ENCODE data around the gene PRDM16.

Gene PRDM16

DNA sequence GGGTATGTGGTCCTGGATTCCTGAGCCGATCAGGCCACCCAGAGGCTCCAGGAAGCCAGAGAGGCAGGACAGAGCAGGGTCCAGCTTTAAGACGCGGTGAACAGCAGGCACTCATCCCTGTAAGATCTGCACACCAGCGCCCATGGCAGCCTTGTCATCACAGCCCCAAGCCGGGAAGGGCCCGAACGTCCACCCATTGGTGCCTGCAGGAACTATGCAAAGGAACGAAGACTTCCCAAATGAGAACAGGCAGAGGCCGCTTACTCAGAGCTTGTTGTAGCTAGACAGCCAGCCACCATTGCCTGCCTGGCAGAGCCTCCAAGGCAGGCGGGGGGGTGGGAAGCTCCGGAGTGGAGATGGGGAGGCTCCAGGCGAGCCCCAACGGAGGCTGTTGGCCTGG is 373.3 kb downstream of the PRDM16 start:
- H3K27me3 ChIP-seq (ENCODE audit: control insufficient read depth, insufficient read depth, low read length): no peaks in the 10 kb centered on the region
- no peak overlapping the region for H3K4me3 ChIP-seq (ENCODE audit: low read depth, low read length)
- no peak overlapping the region for H3K27ac ChIP-seq (ENCODE audit: low read depth, low read length)
- no peak overlapping the region for H3K9ac ChIP-seq (ENCODE audit: low read depth, low read length)
- no peaks in the 10 kb centered on the region for H3K9me3 ChIP-seq (ENCODE audit: control insufficient read depth, insufficient read depth, low read length)
- no peaks in the 10 kb centered on the region for H3K36me3 ChIP-seq (ENCODE audit: control insufficient read depth, insufficient read depth, low read length)
- H3K4me1 ChIP-seq (ENCODE audit: control insufficient read depth, insufficient read depth, low read length): no peaks in the 10 kb centered on the region

DNA sequence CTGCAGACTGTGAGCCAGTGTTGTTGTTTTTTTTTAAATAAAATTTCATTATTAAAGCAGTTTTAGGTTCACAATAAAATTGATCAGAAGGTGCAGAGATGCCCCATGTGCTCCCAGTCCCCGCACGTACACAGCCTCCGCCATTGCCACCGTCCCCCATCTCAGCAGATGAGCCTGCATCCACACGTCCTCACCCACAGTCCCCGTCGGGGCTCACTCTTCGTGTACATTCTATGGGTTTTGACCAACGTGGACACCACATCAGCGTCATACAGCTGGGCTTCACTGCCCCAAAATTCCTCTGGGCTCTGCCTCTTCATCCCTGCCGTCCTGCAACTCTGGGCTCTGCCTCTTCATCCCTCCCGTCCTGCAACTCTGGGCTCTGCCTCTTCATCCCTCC is 373.9 kb downstream of the PRDM16 start:
- no peaks in the 10 kb centered on the region for H3K36me3 ChIP-seq (ENCODE audit: control insufficient read depth, insufficient read depth, low read length)
- H3K27ac ChIP-seq (ENCODE audit: low read depth, low read length): no peak overlapping the region
- no peaks in the 10 kb centered on the region for H3K4me1 ChIP-seq (ENCODE audit: control insufficient read depth, insufficient read depth, low read length)
- H3K9me3 ChIP-seq (ENCODE audit: control insufficient read depth, insufficient read depth, low read length): no peaks in the 10 kb centered on the region
- no peak overlapping the region for H3K9ac ChIP-seq (ENCODE audit: low read depth, low read length)
- H3K27me3 ChIP-seq (ENCODE audit: control insufficient read depth, insufficient read depth, low read length): no peaks in the 10 kb centered on the region
- no peak overlapping the region for H3K4me3 ChIP-seq (ENCODE audit: low read depth, low read length)

DNA sequence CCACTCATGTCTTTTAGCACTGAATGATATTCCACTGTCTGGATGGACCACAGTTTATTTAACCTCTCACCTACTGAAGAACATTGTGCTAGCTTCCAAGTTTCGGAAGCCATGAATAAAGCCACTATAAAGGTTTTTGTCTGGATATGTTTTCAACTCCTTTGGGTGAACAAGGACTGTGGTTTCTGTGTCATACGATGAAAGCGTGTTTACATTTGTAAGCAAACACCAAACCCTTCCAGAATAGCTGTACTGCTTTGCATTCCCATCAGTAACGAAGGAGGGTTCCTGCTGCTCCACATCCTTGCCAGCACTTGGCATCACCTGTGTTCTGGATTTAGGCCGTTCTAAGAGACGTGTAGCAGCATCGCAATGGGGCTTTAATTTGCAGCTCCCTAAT is 374.8 kb downstream of the PRDM16 start:
- no peak overlapping the region for H3K4me3 ChIP-seq (ENCODE audit: low read depth, low read length)

DNA sequence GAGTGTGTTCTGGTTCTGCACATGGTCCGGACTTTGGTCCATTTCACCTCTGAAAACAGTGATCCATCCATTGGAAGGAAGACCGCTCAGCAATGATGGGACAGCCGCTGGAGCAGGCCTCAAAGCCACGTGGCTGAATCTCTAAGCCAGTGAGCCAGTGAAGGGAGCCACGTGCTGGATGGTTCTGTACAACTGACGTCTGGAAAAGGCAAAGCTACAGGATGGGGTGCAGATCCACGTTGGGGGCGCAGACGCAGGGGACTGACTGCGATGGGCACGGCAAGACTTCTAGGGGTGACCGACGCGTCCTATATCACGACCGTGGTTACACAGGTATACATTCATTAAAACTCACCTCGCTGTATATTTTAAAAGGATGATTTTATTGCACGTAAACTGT is 375.3 kb downstream of the PRDM16 start:
- no peak overlapping the region for H3K9ac ChIP-seq (ENCODE audit: low read depth, low read length)
- H3K27ac ChIP-seq (ENCODE audit: low read depth, low read length): no peak overlapping the region
- H3K4me3 ChIP-seq (ENCODE audit: low read depth, low read length): no peak overlapping the region
- H3K4me1 ChIP-seq (ENCODE audit: control insufficient read depth, insufficient read depth, low read length): no peaks in the 10 kb centered on the region
- no peaks in the 10 kb centered on the region for H3K27me3 ChIP-seq (ENCODE audit: control insufficient read depth, insufficient read depth, low read length)
- no peaks in the 10 kb centered on the region for H3K9me3 ChIP-seq (ENCODE audit: control insufficient read depth, insufficient read depth, low read length)
- H3K36me3 ChIP-seq (ENCODE audit: control insufficient read depth, insufficient read depth, low read length): no peaks in the 10 kb centered on the region

More for the DNA sequence above, 374.8 kb downstream of the PRDM16 start:
- Histone ChIP-seq H3K9ac (ENCODE audit: low read depth, low read length) (no peak overlapping the region), H3K9me3 (ENCODE audit: control insufficient read depth, insufficient read depth, low read length) (no peaks in the 10 kb centered on the region), H3K36me3 (ENCODE audit: control insufficient read depth, insufficient read depth, low read length) (no peaks in the 10 kb centered on the region), H3K27ac (ENCODE audit: low read depth, low read length) (no peak overlapping the region), H3K27me3 (ENCODE audit: control insufficient read depth, insufficient read depth, low read length) (no peaks in the 10 kb centered on the region), H3K4me1 (ENCODE audit: control insufficient read depth, insufficient read depth, low read length) (no peaks in the 10 kb centered on the region)

DNA sequence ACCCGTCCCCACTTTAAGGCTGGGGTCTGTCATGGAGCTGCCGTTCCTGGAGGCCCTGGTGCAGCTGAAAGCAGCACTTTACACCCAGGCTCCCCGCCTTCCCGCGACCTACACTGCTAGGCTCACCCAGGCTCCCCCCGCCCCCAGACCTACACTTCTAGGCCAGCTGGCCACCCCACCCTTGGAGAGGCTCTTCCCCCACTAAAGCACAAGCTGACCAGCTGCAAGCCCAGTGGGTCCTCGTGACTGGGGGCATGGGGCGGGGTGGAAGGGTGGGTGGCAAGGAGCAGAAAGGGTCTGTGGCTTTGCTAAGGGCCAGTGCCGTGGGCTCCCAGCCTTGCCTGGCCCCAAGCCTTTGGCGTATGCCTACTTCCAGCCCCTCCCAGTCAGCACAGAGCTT is 375.7 kb downstream of the PRDM16 start:
- no peak overlapping the region for H3K9ac ChIP-seq (ENCODE audit: low read depth, low read length)

DNA sequence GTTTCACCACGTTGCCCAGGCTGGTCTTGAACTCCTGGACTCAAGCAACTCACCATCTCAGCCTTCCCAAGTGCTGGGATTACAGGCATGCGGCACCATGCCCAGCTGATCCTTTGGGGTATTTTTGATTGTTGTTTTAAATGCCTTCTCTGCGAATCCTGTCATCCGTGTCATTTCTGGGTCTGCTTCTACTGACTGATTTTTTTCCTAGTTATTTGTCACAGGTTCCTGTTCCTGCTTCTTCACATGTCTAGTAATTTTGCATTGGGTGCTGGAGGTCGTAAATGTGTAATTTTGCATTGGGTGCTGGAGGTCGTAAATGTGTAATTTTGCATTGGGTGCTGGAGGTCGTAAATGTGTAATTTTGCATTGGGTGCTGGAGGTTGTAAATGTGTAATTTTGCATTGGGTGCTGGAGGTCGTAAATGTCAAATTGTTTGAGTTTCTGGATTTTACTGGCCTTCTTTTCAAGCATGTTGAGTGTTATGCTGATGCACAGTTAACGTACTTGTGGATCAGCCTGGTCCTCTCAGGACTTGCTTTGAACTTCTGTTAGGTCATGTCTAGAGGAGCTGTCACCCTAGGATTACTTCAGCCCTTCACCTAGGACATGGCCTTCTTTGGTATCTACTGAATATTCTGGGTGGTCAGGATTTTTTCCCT is 381.3 kb downstream of the PRDM16 start:
- Histone ChIP-seq H3K27me3 (ENCODE audit: control insufficient read depth, insufficient read depth, low read length) (no peaks in the 10 kb centered on the region), H3K4me3 (ENCODE audit: low read depth, low read length) (no peak overlapping the region), H3K9ac (ENCODE audit: low read depth, low read length) (no peak overlapping the region), H3K4me1 (ENCODE audit: control insufficient read depth, insufficient read depth, low read length) (peaks cover 10% of the 10 kb centered on the region), H3K27ac (ENCODE audit: low read depth, low read length) (no peak overlapping the region), H3K9me3 (ENCODE audit: control insufficient read depth, insufficient read depth, low read length) (no peaks in the 10 kb centered on the region), H3K36me3 (ENCODE audit: control insufficient read depth, insufficient read depth, low read length) (no peaks in the 10 kb centered on the region)

More for the DNA sequence above, 375.7 kb downstream of the PRDM16 start:
- Histone ChIP-seq H3K27ac (ENCODE audit: low read depth, low read length) (no peak overlapping the region), H3K27me3 (ENCODE audit: control insufficient read depth, insufficient read depth, low read length) (no peaks in the 10 kb centered on the region), H3K36me3 (ENCODE audit: control insufficient read depth, insufficient read depth, low read length) (no peaks in the 10 kb centered on the region), H3K9me3 (ENCODE audit: control insufficient read depth, insufficient read depth, low read length) (no peaks in the 10 kb centered on the region), H3K4me3 (ENCODE audit: low read depth, low read length) (no peak overlapping the region), H3K4me1 (ENCODE audit: control insufficient read depth, insufficient read depth, low read length) (no peaks in the 10 kb centered on the region)

DNA sequence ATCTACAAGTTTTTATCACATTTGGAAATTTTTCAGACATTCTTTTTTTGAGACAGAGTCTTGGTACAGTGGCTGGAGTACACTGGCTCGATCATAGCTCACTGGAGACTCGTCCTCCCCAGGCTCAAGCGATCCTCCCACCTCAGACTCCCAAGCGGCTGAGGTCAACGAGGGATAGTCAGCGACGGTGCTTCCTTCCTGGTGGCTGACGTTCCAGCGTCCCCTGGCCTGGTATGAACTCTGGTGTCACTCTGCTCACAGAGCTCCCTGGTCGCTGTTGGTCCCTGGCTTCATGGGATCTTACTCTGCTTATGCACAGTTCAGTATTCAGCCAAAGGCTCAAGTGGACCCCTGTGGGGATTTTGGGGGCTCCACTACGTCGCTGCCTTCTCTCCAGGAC is 382.0 kb downstream of the PRDM16 start:
- Histone ChIP-seq H3K27me3 (ENCODE audit: control insufficient read depth, insufficient read depth, low read length) (no peaks in the 10 kb centered on the region), H3K9ac (ENCODE audit: low read depth, low read length) (no peak overlapping the region), H3K27ac (ENCODE audit: low read depth, low read length) (no peak overlapping the region), H3K4me3 (ENCODE audit: low read depth, low read length) (no peak overlapping the region), H3K9me3 (ENCODE audit: control insufficient read depth, insufficient read depth, low read length) (no peaks in the 10 kb centered on the region), H3K4me1 (ENCODE audit: control insufficient read depth, insufficient read depth, low read length) (peaks cover 16% of the 10 kb centered on the region), H3K36me3 (ENCODE audit: control insufficient read depth, insufficient read depth, low read length) (no peaks in the 10 kb centered on the region)

DNA sequence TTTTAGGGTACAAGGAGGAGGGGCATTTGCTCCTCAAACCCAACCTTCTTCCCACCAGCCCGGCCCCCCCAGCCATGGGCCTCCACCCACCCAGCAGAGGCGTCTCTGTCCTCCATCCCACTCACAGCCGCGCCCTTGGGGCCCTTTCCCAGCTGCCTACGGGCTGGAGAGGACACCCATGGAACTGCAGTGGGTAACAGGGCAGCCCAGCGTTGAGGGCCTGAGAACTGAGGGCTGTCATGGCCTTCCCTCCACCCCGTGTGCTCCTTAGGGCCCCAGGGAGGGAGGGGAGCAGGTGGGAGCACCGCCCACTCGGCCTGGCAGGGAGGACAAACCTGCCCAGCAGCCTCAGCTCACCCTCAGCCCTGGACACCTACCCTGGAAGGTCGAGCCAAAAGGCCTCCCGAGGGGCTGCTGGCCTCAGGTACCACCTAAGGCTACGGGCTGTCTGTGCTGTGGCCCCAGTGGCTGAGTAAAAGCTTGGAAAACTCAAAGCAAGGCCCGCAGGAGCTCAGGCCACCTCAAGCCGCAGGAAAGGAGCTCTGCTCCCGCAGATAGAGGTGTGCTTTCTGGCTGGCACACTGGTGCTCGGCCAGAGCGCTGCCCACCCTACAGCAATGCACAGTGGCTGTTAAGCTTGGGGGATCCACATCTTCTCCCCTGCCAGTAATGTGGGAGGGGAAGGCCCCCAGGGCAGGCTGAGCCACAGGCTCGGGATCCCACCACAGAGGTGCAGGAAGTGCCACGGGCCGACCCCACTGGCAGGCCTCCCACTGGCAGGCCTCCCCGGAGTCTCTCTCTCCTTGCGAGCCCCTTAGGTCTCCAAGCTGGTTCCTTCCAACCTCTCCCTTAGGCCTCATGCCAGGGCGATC is 383.2 kb downstream of the PRDM16 start:
- Histone ChIP-seq H3K36me3 (ENCODE audit: control insufficient read depth, insufficient read depth, low read length) (no peaks in the 10 kb centered on the region), H3K27me3 (ENCODE audit: control insufficient read depth, insufficient read depth, low read length) (no peaks in the 10 kb centered on the region), H3K9ac (ENCODE audit: low read depth, low read length) (no peak overlapping the region), H3K9me3 (ENCODE audit: control insufficient read depth, insufficient read depth, low read length) (no peaks in the 10 kb centered on the region), H3K4me1 (ENCODE audit: control insufficient read depth, insufficient read depth, low read length) (peaks cover 18% of the 10 kb centered on the region), H3K27ac (ENCODE audit: low read depth, low read length) (no peak overlapping the region), H3K4me3 (ENCODE audit: low read depth, low read length) (no peak overlapping the region)

DNA sequence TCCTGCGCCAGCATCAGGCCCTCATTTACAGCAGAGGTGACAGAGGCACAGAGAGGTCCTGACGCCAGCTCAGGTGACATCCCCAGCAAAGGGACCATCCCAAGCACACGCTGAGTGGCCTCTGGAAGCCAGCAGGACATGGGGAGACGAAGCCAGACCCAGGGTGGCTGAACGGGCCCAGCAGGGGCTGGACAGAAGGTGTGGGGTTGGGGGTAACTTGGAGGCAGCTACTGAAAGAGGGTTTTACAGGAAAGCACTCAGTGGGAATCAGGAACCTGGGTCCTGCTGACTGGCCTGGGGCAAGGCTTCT is 383.8 kb downstream of the PRDM16 start:
- Histone ChIP-seq H3K4me1 (ENCODE audit: control insufficient read depth, insufficient read depth, low read length) (peaks cover 18% of the 10 kb centered on the region), H3K36me3 (ENCODE audit: control insufficient read depth, insufficient read depth, low read length) (no peaks in the 10 kb centered on the region), H3K27me3 (ENCODE audit: control insufficient read depth, insufficient read depth, low read length) (no peaks in the 10 kb centered on the region), H3K4me3 (ENCODE audit: low read depth, low read length) (no peak overlapping the region), H3K9me3 (ENCODE audit: control insufficient read depth, insufficient read depth, low read length) (no peaks in the 10 kb centered on the region), H3K27ac (ENCODE audit: low read depth, low read length) (no peak overlapping the region), H3K9ac (ENCODE audit: low read depth, low read length) (no peak overlapping the region)

DNA sequence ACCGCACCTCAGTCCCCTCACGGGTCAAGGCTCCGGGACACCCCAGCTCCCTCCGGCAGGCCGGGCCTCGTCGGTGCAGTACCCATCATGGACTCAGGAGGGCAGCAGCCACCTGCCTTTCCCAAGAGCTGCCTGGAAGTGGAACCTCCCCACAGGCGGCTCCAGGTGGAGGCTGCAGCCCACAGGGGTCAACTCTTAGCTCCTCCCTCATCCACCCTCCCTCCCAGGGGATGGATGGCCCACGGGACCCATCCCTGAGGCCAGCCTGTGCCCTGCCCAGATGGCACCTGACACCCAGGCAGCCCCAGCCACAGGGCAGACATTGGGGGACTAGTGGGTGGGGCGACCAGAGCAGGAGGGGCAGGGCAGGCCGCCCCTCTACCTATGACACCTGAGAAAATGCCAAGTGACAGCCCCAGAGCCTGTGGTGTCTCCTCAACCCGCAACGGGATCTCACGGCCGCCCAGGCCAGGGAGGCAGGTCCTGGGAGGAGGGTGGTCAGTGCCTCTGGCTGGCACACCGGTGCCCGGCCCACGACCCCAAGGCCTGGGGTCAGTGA is 384.3 kb downstream of the PRDM16 start:
- no peaks in the 10 kb centered on the region for H3K9me3 ChIP-seq (ENCODE audit: control insufficient read depth, insufficient read depth, low read length)
- no peak overlapping the region for H3K4me3 ChIP-seq (ENCODE audit: low read depth, low read length)
- peaks cover 18% of the 10 kb centered on the region for H3K4me1 ChIP-seq (ENCODE audit: control insufficient read depth, insufficient read depth, low read length)
- H3K27me3 ChIP-seq (ENCODE audit: control insufficient read depth, insufficient read depth, low read length): no peaks in the 10 kb centered on the region
- no peak overlapping the region for H3K9ac ChIP-seq (ENCODE audit: low read depth, low read length)
- H3K36me3 ChIP-seq (ENCODE audit: control insufficient read depth, insufficient read depth, low read length): peaks cover 3% of the 10 kb centered on the region; the same call in 1 of the 2 replicates
- H3K27ac ChIP-seq (ENCODE audit: low read depth, low read length): peak overlapping the region; percentile 99
